Adrenal gland (tissue), 12 donors: Measurements from ENCODE around the gene CAMSAP2. TPM values are rescaled to one million over a fixed set of nuclear protein-coding genes. Genes with fewer than 3 reads are reported as not detected.
A peak's percentile ranks its signal among the peaks of the same experiment; 100 is the strongest.

ENCODE experiments used
- DNase-seq, 7 donors: peaks; one replicate each; pipeline ENCODE4 v3.0.0-alpha.2; 2019 to 2020
- H3K27ac ChIP-seq, 5 donors: fragments of 200-600 bp; sonication (generic) in 4 of 5; 1 replicate in 3 of 5; 2 replicates in 2 of 5; pipeline versions ENCODE4 v1.5.1 to v1.8.0; 2016 to 2020; ENCODE audit warnings: mild to moderate bottlenecking in 1 of 5
- H3K27me3 ChIP-seq: fragments of 200-600 bp; 2 replicates; pipeline ENCODE4 v1.8.0; 2021
- H3K36me3 ChIP-seq, 2 donors: fragments of 200-600 bp; replicated peaks in 1 of 2; 1 replicate in 1 of 2; 2 replicates in 1 of 2; pipeline versions ENCODE4 v1.5.1 to v1.8.0; 2018 to 2022
- H3K4me1 ChIP-seq, 2 donors: fragments of 200-600 bp; replicated peaks in 1 of 2; 1 replicate in 1 of 2; 2 replicates in 1 of 2; pipeline versions ENCODE4 v1.5.1 to v1.8.0; 2018 to 2021
- H3K4me3 ChIP-seq, 4 donors: fragments of 200-600 bp; sonication (generic) in 3 of 4; one replicate each; pipeline ENCODE4 v1.5.1; 2016 to 2018
- H3K9me3 ChIP-seq, 3 donors: fragments of 200-600 bp; sonication (generic) in 1 of 3; replicated peaks in 1 of 3; 1 replicate in 2 of 3; 2 replicates in 1 of 3; pipeline versions ENCODE4 v1.5.1 to v1.8.0; 2016 to 2021
- POLR2A ChIP-seq, 2 donors: fragments of 450-650 bp; IDR thresholded peaks; one replicate each; pipeline ENCODE4 v1.6.1; 2017; ENCODE audit warnings: antibody characterized with exemption in 2 of 2, mild to moderate bottlenecking in 2 of 2, moderate library complexity in 1 of 2
- WGBS, 4 donors: extraction: QIAGEN DNeasy Blood & Tissue Kit in 2 of 4; methylation state at CpG; one replicate each; pipeline versions ENCODE4 v1.1.5 to v1.1.7; 2013 to 2017; 5-methylcytosine and 5-hydroxymethylcytosine counted together
- intact Hi-C, 2 donors: fragments of 100-400 bp; cut with DNase I; formaldehyde crosslinking; loops; one replicate each; pipeline versions ENCODE4 v1.14.1 to v1.15.0; 2022 to 2023
- polyA plus RNA-seq, 3 donors: library from polyadenylated mRNA; stranded (reverse); fragments of 200-250 nt in 2 of 3; fragments of 350-450 nt in 1 of 3; fragmentation: Illumina TruSeq in 1 of 3; extraction: RNeasy Lipid Tissue Mini Kit (QIAGEN cat#74804) in 1 of 3; gene quantifications; one replicate each; pipeline ENCODE4 v1.2.3, GENCODE V29; 2013 to 2014
- total RNA-seq, 9 donors: library from RNA; depleted of rRNA in 4 of 9; stranded (reverse); fragments of >200 nt in 4 of 9; fragments of 120-200 nt in 1 of 9; fragmentation: NEBNext Ultra II Directional in 1 of 9; extraction: Animal tissue kit (Norgen Biotek cat#: 25700) in 1 of 9; gene quantifications; one replicate each; pipeline versions ENCODE4 v1.1.0 to v1.2.4, GENCODE V29; 2013 to 2023
- TF ChIP-seq, protein P1 (sequence below), 6 experiments: fragments of 450-650 bp in 4 of 6; fragments of 200-600 bp in 2 of 6; sonication (generic) in 1 of 6; IDR thresholded peaks; 1 replicate in 5 of 6; 2 replicates in 1 of 6; pipeline versions ENCODE4 v1.5.1 to v1.8.0; 2016 to 2021; ENCODE audit warnings: antibody characterized with exemption in 6 of 6, mild to moderate bottlenecking in 2 of 6, moderate library complexity in 1 of 6
- donor health status: healthy with polysubstance abuse.
- donor health status: Bipolar disorder and iron deficiency.
- donor health status: DM: yes; HTN: yes; CAD: no.
- donor health status: DM: no; HTN: no; CAD: no.
- donor health status: DM: no; HTN: no; CAD: no.
- donor health status: DM: yes; HTN: yes; CAD: no.

CAMSAP2 gene
- total and polyA plus RNA-seq, 12 donors = 22.3 to 62.6 (median 33.0) TPM

DNA sequence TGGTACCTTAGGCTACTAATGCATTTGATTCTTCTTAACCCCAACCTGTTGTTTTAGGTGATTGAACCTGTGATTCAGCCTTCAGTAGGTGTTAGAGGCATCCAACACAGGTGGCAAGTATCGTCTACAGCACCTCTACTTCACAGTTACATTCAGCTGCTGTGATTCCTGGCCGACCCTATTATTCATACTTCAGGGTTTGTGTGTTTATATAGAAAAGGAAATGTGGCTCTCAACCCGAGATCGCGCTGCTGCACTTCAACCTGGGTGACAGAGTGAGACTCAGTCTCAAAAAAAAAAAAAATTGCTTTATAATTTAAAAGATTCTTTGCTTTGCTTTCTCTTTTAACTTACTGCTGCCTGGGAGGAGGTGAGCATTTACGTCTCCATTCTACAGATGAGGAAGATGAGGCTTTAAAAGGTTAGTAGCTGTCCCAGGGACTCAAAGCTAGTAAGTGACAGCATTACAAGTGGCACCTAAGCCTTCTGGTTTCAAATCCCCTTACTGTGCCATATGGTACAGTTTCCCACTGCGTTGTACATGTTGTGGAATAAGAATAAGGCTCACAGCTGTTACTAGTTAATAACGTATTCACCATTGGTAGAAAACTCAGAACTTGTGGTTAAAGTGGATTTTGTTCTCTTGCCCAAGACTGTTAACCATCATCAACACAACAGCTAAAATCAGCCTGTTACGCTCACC is 124.2 kb downstream of the CAMSAP2 start:
- Histone ChIP-seq H3K4me1 (peaks cover 0 to 5% of the 10 kb centered on the region in 2 donors), H3K27ac (no peak overlapping the region), H3K9me3 (no peaks in the 10 kb centered on the region), H3K27me3 (no peaks in the 10 kb centered on the region), H3K36me3 (peaks cover 0 to 16% of the 10 kb centered on the region in 2 donors), H3K4me3 (no peak overlapping the region)
- DNase-seq = no peak
- WGBS, 4 donors = 89 to 94% (median 92%) methylated on average over 9 of the region's 9 CpGs
- TF ChIP-seq, protein P1, sequence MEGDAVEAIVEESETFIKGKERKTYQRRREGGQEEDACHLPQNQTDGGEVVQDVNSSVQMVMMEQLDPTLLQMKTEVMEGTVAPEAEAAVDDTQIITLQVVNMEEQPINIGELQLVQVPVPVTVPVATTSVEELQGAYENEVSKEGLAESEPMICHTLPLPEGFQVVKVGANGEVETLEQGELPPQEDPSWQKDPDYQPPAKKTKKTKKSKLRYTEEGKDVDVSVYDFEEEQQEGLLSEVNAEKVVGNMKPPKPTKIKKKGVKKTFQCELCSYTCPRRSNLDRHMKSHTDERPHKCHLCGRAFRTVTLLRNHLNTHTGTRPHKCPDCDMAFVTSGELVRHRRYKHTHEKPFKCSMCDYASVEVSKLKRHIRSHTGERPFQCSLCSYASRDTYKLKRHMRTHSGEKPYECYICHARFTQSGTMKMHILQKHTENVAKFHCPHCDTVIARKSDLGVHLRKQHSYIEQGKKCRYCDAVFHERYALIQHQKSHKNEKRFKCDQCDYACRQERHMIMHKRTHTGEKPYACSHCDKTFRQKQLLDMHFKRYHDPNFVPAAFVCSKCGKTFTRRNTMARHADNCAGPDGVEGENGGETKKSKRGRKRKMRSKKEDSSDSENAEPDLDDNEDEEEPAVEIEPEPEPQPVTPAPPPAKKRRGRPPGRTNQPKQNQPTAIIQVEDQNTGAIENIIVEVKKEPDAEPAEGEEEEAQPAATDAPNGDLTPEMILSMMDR (IDR thresholded peaks at IDR 0.05) = no peak
- TF ChIP-seq POLR2A (IDR thresholded peaks at IDR 0.05) = no peak
- intact Hi-C loops = no loop called here

DNA sequence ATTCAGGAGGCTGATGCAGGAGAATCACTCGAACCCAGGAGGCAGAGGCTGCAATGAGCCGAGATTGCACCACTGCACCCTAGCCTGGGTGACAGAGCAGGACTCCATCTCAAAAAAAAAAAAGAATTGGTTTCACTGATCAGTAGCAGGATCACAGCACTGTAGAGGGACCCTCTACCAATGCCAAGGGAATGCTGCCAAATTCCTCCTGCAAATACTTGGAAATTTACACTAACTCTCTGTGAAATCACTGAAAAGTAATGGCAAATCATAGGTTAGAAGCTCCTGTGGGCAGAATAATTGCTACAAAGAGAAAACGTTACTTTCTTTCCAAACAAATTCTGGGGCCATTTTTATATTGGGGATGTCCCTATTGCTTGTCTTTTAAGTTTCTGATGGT is 127.4 kb downstream of the CAMSAP2 start:
- Histone ChIP-seq H3K9me3 (no peaks in the 10 kb centered on the region), H3K27me3 (no peaks in the 10 kb centered on the region), H3K36me3 (peaks cover 0 to 11% of the 10 kb centered on the region in 2 donors), H3K4me3 (no peak overlapping the region), H3K27ac (no peak overlapping the region), H3K4me1 (no peaks in the 10 kb centered on the region)
- DNase-seq = no peak
- intact Hi-C loops = no loop called here
- no peak for TF ChIP-seq POLR2A (IDR thresholded peaks at IDR 0.05)
- TF ChIP-seq, protein P1 (IDR thresholded peaks at IDR 0.05) = no peak
- 65 to 82% (median 79%) methylated on average over 3 of the region's 3 CpGs for WGBS, 4 donors

DNA sequence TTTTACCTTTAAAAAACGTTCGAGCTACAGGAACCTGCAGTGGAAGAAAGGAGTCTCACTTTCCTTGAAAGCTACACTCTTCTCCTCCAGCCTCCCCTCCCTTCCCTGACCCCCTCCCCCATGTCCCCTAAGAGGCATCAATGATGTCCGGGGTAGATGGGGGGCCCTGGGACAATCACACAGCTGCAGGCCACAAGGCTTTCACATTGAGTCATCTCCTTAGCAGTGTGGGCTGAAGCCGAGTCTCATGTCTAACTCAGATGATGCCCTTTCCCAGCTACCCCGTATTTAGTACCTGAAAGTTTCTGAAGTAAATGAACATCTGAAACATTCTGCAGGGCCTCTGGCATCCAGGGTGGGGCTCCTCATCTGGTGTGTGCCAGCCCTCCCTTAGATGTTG is 127.8 kb downstream of the CAMSAP2 start:
- Histone ChIP-seq H3K27me3 (no peaks in the 10 kb centered on the region), H3K27ac (no peak overlapping the region), H3K4me1 (no peaks in the 10 kb centered on the region), H3K4me3 (no peak overlapping the region), H3K36me3 (peaks cover 0 to 11% of the 10 kb centered on the region in 2 donors), H3K9me3 (no peaks in the 10 kb centered on the region)
- no peak for DNase-seq
- TF ChIP-seq POLR2A (IDR thresholded peaks at IDR 0.05) = no peak
- TF ChIP-seq, protein P1 (IDR thresholded peaks at IDR 0.05) = no peak
- WGBS, 4 donors = 29 to 37% (median 34%) methylated on average over 5 of the region's 5 CpGs
- intact Hi-C loops = no loop called here

DNA sequence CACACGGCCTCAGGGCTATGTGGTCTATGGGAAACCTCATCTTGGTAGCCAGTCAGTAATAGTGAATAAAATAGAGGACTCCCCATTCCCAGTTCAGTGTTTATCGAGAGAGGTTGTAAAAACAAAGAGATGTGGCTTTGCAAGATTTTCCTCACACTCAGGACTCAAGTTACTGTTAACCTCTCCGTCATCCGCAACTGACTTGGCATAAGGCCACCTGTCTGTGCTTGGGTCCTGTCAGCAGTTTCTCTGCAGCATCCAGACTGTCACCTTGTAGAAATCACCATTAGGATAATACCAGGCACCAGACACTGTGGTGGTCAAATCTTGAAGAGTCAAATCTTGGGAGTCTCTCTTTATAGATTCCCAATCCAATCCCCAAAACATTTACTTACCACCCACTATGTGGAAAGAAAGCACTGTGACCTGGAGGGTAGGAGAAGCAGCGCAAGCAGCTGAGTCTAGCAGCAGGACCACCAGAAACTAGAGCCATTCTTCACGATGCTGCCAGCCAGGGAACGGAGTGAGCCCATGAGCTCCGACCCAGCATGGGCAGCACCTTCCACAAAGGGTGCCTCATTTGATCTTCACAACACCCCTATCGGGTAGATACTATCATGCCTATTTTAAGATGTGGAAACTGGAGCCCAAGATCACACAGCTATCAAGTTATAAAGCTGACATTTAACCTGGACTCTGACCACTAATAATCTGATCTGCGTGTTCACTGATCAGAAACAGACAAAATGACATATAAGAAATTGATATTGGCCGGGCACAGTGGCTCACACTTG is 128.5 kb downstream of the CAMSAP2 start:
- Histone ChIP-seq H3K27me3 (peaks cover under 1% of the 10 kb centered on the region), H3K9me3 (no peaks in the 10 kb centered on the region), H3K4me3 (no peak overlapping the region), H3K4me1 (no peaks in the 10 kb centered on the region), H3K36me3 (peaks cover 0 to 11% of the 10 kb centered on the region in 2 donors), H3K27ac (no peak overlapping the region)
- DNase-seq = peak in 2 of 7 donors; percentile 29 to 30
- intact Hi-C loops = no loop called here
- WGBS, 4 donors = 39 to 50% (median 46%) methylated on average over 6 to 11 of the region's 11 CpGs
- TF ChIP-seq, protein P1 (IDR thresholded peaks at IDR 0.05) = no peak
- TF ChIP-seq POLR2A (IDR thresholded peaks at IDR 0.05) = no peak
